GM19455 (cell line): Measurements from ENCODE around the gene MYL10.
A peak's percentile ranks its signal among the peaks of the same experiment; 100 is the strongest.
"Not testable (repeated sequence)": the region's sequence is repeated elsewhere in the genome, so short reads cannot be mapped to it uniquely, and the experiment has no call there.

Experiments used
- ATAC-seq: cut with Tn5 transposase; IDR thresholded peaks from one replicate; pipeline ENCODE4 v1.9.1; 2021; ENCODE audit not compliant: unreplicated experiment

The MYL10 gene

GRCh38 chr7:101620395-101620794 lies 8.7 kb downstream of the MYL10 start:
- no peak for ATAC-seq

- no peak for ATAC-seq
These were observed 10.2 kb downstream of the MYL10 start for GRCh38 chr7:101618916-101619315.

GRCh38 chr7:101618207-101618839 lies 10.8 kb downstream of the MYL10 start:
- no peak for ATAC-seq

GRCh38 chr7:101617451-101618206 lies 11.5 kb downstream of the MYL10 start:
- no peak for ATAC-seq

- ATAC-seq, result no peak
These were observed 13.7 kb downstream of the MYL10 start for GRCh38 chr7:101615446-101615845.

GRCh38 chr7:101614939-101615302 lies 14.2 kb downstream of the MYL10 start:
- ATAC-seq, result no peak

- ATAC-seq, result no peak
These were observed 14.8 kb downstream of the MYL10 start for GRCh38 chr7:101614098-101614938.

- no peak for ATAC-seq
These were observed 16.1 kb downstream of the MYL10 start for GRCh38 chr7:101612885-101613515.

- ATAC-seq, result no peak
These were observed 20.1 kb downstream of the MYL10 start for GRCh38 chr7:101608772-101609713.

- no peak for ATAC-seq
These were observed 22.6 kb downstream of the MYL10 start for GRCh38 chr7:101606498-101606923.

GRCh38 chr7:101605611-101606497 lies 23.2 kb downstream of the MYL10 start:
- no peak for ATAC-seq

- ATAC-seq, result not testable (repeated sequence)
These were observed 24.2 kb downstream of the MYL10 start for GRCh38 chr7:101604934-101605332.

- ATAC-seq, result no peak
These were observed 24.7 kb downstream of the MYL10 start for GRCh38 chr7:101604331-101604933.

- ATAC-seq, result peak; percentile 61
These were observed 26.4 kb downstream of the MYL10 start for GRCh38 chr7:101602484-101603241.

- no peak for ATAC-seq
These were observed 27.0 kb downstream of the MYL10 start for GRCh38 chr7:101602082-101602481.

GRCh38 chr7:101599787-101600186 lies 29.3 kb downstream of the MYL10 start:
- ATAC-seq, result no peak

- ATAC-seq, result no peak
These were observed 29.9 kb downstream of the MYL10 start for GRCh38 chr7:101598986-101599771.
